GM12878 (cell line): Measurements from ENCODE around the gene GOLGA6L2. TPM values are rescaled to one million over a fixed set of nuclear protein-coding genes. Genes with fewer than 3 reads are reported as not detected.

Experiments
- ATAC-seq: fragments of 200-7000 bp; cut with Tn5 transposase; 3 replicates; pipeline ENCODE4 v1.9.1; 2020; ENCODE audit warnings: mild to moderate bottlenecking, moderate library complexity
- BruUV-seq: library from RNA; stranded (reverse); fragments of 400-500 nt; replicated peaks from 2 replicates; lab custom pipeline; 2021; lab: Mats Ljungman, UMichigan
- CTCF ChIA-PET: fragments of 300-600 bp; sonication (Branson Sonifier 250); formaldehyde crosslinking; extraction: SDS; loops from one replicate; lab custom pipeline; 2021; ENCODE audit warnings: inconsistent platforms; lab: Yijun Ruan, JAX
- POLR2A ChIA-PET: fragments of 350-600 bp; formaldehyde crosslinking; extraction: SDS; loops from one replicate; lab custom pipeline; 2021; ENCODE audit warnings: inconsistent platforms; lab: Charles Lee
- RAD21 ChIA-PET: fragments of 300-600 bp; sonication (Branson Sonifier 250); formaldehyde crosslinking; loops from one replicate; lab custom pipeline; 2023; ENCODE audit warnings: antibody characterized with exemption; ENCODE audit not compliant: unreplicated experiment; lab: Charles Lee
- SMC1A ChIA-PET: fragments of 300-600 bp; sonication (Branson Sonifier 250); formaldehyde crosslinking; loops from one replicate; lab custom pipeline; 2023; ENCODE audit not compliant: unreplicated experiment, uncharacterized antibody; lab: Charles Lee
- DNase-seq: peaks from one replicate; pipeline ENCODE4 v3.0.0-alpha.2; 2011; ENCODE audit warnings: low read depth, low spot score
- FAIRE-seq: peaks from 3 replicates; lab custom pipeline; 2011; peaks lifted over from hg19 to GRCh38; lab: Jason Lieb, UNC
- H2AFZ ChIP-seq: 2 replicates; pipeline ENCODE4 v1.6.0; 2011; ENCODE audit warnings: low read depth, low read length, control low read depth; ENCODE audit not compliant: control insufficient read depth
- H3K27ac ChIP-seq: 2 replicates; pipeline ENCODE4 v1.5.1; 2011; ENCODE audit warnings: control low read depth; ENCODE audit not compliant: control insufficient read depth, insufficient read depth
- H3K27me3 ChIP-seq, 2 experiments: replicated peaks in 1 of 2; 2 replicates each; pipeline versions ENCODE4 v1.6.0 to v1.6.1; 2011; ENCODE audit warnings: low read length in 1 of 2; ENCODE audit not compliant: control insufficient read depth in 2 of 2, insufficient read depth in 2 of 2
- H3K36me3 ChIP-seq, 2 experiments: 2 replicates each; pipeline ENCODE4 v1.5.1; 2011; ENCODE audit warnings: low read length in 1 of 2; ENCODE audit not compliant: control insufficient read depth in 2 of 2, insufficient read depth in 2 of 2
- H3K4me1 ChIP-seq: 2 replicates; pipeline ENCODE4 v1.6.1; 2011; ENCODE audit warnings: mild to moderate bottlenecking, low read length, moderate library complexity, mixed read lengths; ENCODE audit not compliant: control insufficient read depth, insufficient read depth
- H3K4me2 ChIP-seq: 2 replicates; pipeline ENCODE4 v1.6.0; 2011; ENCODE audit warnings: control low read depth; ENCODE audit not compliant: control insufficient read depth, insufficient read depth
- H3K4me3 ChIP-seq: fragments of 200-600 bp; sonication (generic); 2 replicates; pipeline ENCODE4 v1.5.1; 2016
- H3K79me2 ChIP-seq: 2 replicates; pipeline ENCODE4 v1.6.0; 2011; ENCODE audit warnings: low read length; ENCODE audit not compliant: control insufficient read depth, insufficient read depth
- H3K9ac ChIP-seq: 2 replicates; pipeline ENCODE4 v1.8.0; 2011; ENCODE audit warnings: low read length, control low read depth, mixed read lengths; ENCODE audit not compliant: control insufficient read depth, insufficient read depth
- H3K9me3 ChIP-seq: replicated peaks from 3 replicates; pipeline ENCODE4 v1.5.1; 2011; ENCODE audit warnings: mild to moderate bottlenecking, low read length; ENCODE audit not compliant: control insufficient read depth, insufficient read depth
- H4K20me1 ChIP-seq: 2 replicates; pipeline ENCODE4 v1.6.0; 2011; ENCODE audit not compliant: control insufficient read depth, insufficient read depth
- ATF7 ChIP-seq: fragments of 450-650 bp; IDR thresholded peaks from 2 replicates; pipeline ENCODE4 v1.6.1; 2016; ENCODE audit warnings: low read depth, mild to moderate bottlenecking
- BMI1 ChIP-seq: fragments of 450-650 bp; IDR thresholded peaks from 2 replicates; pipeline ENCODE4 v1.6.1; 2016; ENCODE audit warnings: mild to moderate bottlenecking, moderate library complexity, borderline replicate concordance
- EP300 ChIP-seq, 2 experiments: fragments of 150-350 bp in 1 of 2; IDR thresholded peaks; 2 replicates each; pipeline ENCODE4 v1.6.1; 2011 to 2012; ENCODE audit warnings: low read depth in 2 of 2, low read length in 2 of 2, borderline replicate concordance in 1 of 2, improper control_type of control experiment in 1 of 2, inconsistent platforms in 1 of 2; ENCODE audit not compliant: control insufficient read depth in 1 of 2
- HSF1 ChIP-seq: fragments of 150-350 bp; IDR thresholded peaks from 2 replicates; pipeline ENCODE4 v1.6.1; 2014; ENCODE audit warnings: mild to moderate bottlenecking, low read depth, low read length
- KDM1A ChIP-seq: fragments of 200-600 bp; sonication (generic); IDR thresholded peaks from 2 replicates; pipeline ENCODE4 v1.6.1; 2016; ENCODE audit warnings: borderline replicate concordance
- RAD21 ChIP-seq: IDR thresholded peaks from 2 replicates; pipeline ENCODE4 v1.6.1; 2011; ENCODE audit warnings: mild to moderate bottlenecking, low read depth, low read length, moderate library complexity; ENCODE audit not compliant: insufficient read depth
- RCOR1 ChIP-seq: conservative IDR thresholded peaks from 2 replicates; pipeline ENCODE4 v1.6.1; 2012; ENCODE audit warnings: low read depth, low read length, improper control_type of control experiment
- RFX5 ChIP-seq: IDR thresholded peaks from 2 replicates; pipeline ENCODE4 v1.6.1; 2011; ENCODE audit warnings: low read depth, low read length, improper control_type of control experiment
- SPI1 ChIP-seq: IDR thresholded peaks from 2 replicates; pipeline ENCODE4 v1.6.1; 2011; ENCODE audit warnings: low read depth, mild to moderate bottlenecking, low read length, moderate library complexity, borderline replicate concordance; ENCODE audit not compliant: insufficient read depth
- TAF1 ChIP-seq: IDR thresholded peaks from 2 replicates; pipeline ENCODE4 v1.6.1; 2011; ENCODE audit warnings: mild to moderate bottlenecking, low read depth, low read length, borderline replicate concordance
- YBX1 ChIP-seq: fragments of 450-650 bp; IDR thresholded peaks from 2 replicates; pipeline ENCODE4 v1.6.1; 2016; ENCODE audit warnings: antibody characterized with exemption
- ZBTB33 ChIP-seq: fragments of 450-650 bp; IDR thresholded peaks from 2 replicates; pipeline ENCODE4 v1.6.1; 2017; ENCODE audit warnings: mild to moderate bottlenecking
- ZNF24 ChIP-seq: fragments of 450-650 bp; IDR thresholded peaks from 2 replicates; pipeline ENCODE4 v1.6.1; 2017; ENCODE audit warnings: antibody characterized with exemption, mild to moderate bottlenecking
- WGBS: methylation state at CpG from one replicate; pipeline ENCODE4 v1.1.6; 2016; ENCODE audit warnings: low lambda C conversion rate; ENCODE audit not compliant: insufficient replicate concordance, insufficient coverage; ENCODE audit errors: missing lambda C conversion rate; 5-methylcytosine and 5-hydroxymethylcytosine counted together
- in situ Hi-C: fragments of 300-500 bp; cut with MboI; formaldehyde crosslinking; loops from 9 replicates; pipeline ENCODE4 v1.14.3; 2018; ENCODE audit warnings: mixed read lengths
- intact Hi-C: fragments of 100-400 bp; cut with micrococcal nuclease; formaldehyde crosslinking; loops from one replicate; pipeline ENCODE4 v1.14.2; 2022; ENCODE audit not compliant: unreplicated experiment
- polyA plus RNA-seq, 11 experiments: library from polyadenylated mRNA; depleted of rRNA in 4 of 11; unstranded in 6 of 11; stranded (reverse) in 5 of 11; fragments of >200 nt; fragmentation: Nextera tagmentation in 4 of 11; fragmentation: Illumina TruSeq in 1 of 11; extraction: Ambion mirVana in 4 of 11; extraction: Trizol in 1 of 11; gene quantifications; 1 replicate in 1 of 11; 2 replicates in 10 of 11; pipeline versions ENCODE4 v1.2.1 to v1.2.3, GENCODE V29; 2011 to 2016; ENCODE audit warnings: inconsistent platforms in 2 of 11, missing spikeins in 2 of 11, low read depth in 1 of 11
- total RNA-seq, 4 experiments: library from RNA; depleted of rRNA in 3 of 4; stranded (reverse); fragments of >200 nt in 3 of 4; fragmentation: Illumina TruSeq in 1 of 4; extraction: Trizol in 1 of 4; gene quantifications; 2 replicates each; pipeline versions ENCODE4 v1.2.1 to v1.2.3, GENCODE V29; 2013 to 2021

GOLGA6L2 gene
- total and polyA plus RNA-seq, 10 of the 15 experiments (the other 5 are each of a cell fraction or from before 2014, with no cell fraction given): not detected

GRCh38 chr15:23403550-23403949, 43.5 kb downstream of the GOLGA6L2 start:
- Histone ChIP-seq H3K36me3 (no peaks in the 10 kb centered on the region), H3K4me1 (no peaks in the 10 kb centered on the region), H3K79me2 (no peaks in the 10 kb centered on the region), H3K4me2 (no peak overlapping the region), H3K9ac (no peak overlapping the region), H3K9me3 (no peaks in the 10 kb centered on the region), H4K20me1 (no peaks in the 10 kb centered on the region), H3K27me3 (no peaks in the 10 kb centered on the region; a peak in 1 of 4 replicates), H2AFZ (no peak overlapping the region), H3K4me3 (no peak overlapping the region), H3K27ac (no peak overlapping the region)
- no TSS peak for BruUV-seq
- TF ChIP-seq YBX1: no peak
- no peak for TF ChIP-seq ATF7
- no peak for TF ChIP-seq ZBTB33
- no peak for TF ChIP-seq TAF1
- TF ChIP-seq RCOR1: no peak
- no peak for TF ChIP-seq HSF1
- no peak for TF ChIP-seq RAD21
- no peak for TF ChIP-seq BMI1
- TF ChIP-seq SPI1: no peak
- TF ChIP-seq EP300 (IDR thresholded peaks at IDR 0.05; ENCODE audit: borderline replicate concordance in 1 of 2, control insufficient read depth in 1 of 2, low read depth in 2 of 2, low read length in 2 of 2): no peak
- no peak for TF ChIP-seq ZNF24
- no peak for TF ChIP-seq RFX5
- no peak for TF ChIP-seq KDM1A
- intact Hi-C loops (no loop called here), in situ Hi-C loops (no loop called here)
- ChIA-PET SMC1A (no interaction called here), RAD21 (no interaction called here), CTCF (no interaction called here), POLR2A (no interaction called here)
- DNase-seq: no peak
- FAIRE-seq: no peak
- 14% methylated on average over 4 of the region's 4 CpGs for WGBS
- no peak for ATAC-seq
